Measurements from ENCODE around the gene PLVAP. TPM values are rescaled to one million over a fixed set of nuclear protein-coding genes. Genes with fewer than 3 reads are reported as not detected.
A peak's percentile ranks its signal among the peaks of the same experiment; 100 is the strongest.

The PLVAP gene
- polyA plus RNA-seq, 1 donor (not counting 4 experiments of a cell fraction or from before 2014, with no cell fraction given), result not detected

DNA sequence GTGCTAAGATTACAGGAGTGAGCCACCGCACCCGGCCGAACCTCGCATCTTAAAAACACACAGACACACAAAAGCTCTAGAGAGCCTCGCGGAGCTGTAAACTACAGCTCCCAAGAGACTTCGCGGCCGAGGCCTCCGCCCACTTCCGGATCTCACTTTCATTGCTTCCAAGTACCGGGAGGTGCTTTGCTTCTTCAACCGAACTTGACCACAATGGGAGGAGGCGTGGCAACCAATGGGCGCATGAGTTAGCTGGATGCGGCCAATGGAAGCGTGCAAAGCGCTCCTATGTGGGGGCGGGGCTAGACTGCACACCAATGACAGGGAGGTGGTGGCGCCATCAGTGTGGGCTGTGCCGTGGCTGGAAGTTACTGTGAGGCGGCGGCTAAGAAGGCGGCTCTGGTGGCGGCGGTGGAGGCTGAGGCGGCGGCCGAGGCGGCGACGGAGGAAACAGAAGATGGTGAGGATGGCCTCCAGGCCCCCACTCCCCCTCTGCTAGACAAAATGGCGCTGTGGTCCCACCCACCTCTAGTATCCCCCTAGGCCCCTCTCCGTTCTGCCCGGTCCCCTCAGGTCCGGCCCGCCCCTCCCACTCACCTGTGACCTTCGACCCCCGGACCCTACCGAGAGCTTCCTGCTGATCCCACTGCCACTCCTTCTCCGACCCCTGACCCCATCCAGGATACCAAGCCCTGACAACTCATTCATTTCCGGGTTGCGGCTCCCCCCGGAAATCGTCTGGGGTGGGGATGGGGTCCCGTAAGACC is 67.8 kb downstream of the PLVAP start, which contains the start of gene DDA1:
TSS of gene DDA1 (plus strand) at position 366 of the 767 bp plus-strand sequence. CDS start at position 458, 92 bp downstream.
- TF ChIP-seq, protein P1, sequence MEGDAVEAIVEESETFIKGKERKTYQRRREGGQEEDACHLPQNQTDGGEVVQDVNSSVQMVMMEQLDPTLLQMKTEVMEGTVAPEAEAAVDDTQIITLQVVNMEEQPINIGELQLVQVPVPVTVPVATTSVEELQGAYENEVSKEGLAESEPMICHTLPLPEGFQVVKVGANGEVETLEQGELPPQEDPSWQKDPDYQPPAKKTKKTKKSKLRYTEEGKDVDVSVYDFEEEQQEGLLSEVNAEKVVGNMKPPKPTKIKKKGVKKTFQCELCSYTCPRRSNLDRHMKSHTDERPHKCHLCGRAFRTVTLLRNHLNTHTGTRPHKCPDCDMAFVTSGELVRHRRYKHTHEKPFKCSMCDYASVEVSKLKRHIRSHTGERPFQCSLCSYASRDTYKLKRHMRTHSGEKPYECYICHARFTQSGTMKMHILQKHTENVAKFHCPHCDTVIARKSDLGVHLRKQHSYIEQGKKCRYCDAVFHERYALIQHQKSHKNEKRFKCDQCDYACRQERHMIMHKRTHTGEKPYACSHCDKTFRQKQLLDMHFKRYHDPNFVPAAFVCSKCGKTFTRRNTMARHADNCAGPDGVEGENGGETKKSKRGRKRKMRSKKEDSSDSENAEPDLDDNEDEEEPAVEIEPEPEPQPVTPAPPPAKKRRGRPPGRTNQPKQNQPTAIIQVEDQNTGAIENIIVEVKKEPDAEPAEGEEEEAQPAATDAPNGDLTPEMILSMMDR (optimal IDR thresholded peaks at IDR 0.05 in 1 of 3, IDR thresholded peaks at IDR 0.05 in 1 of 3, conservative IDR thresholded peaks at IDR 0.05 in 1 of 3; ENCODE audit: extremely low read depth in 1 of 3, insufficient read depth in 2 of 3, low read length in 3 of 3), result no peak
- TF ChIP-seq EZH2 (IDR thresholded peaks at IDR 0.05; ENCODE audit: low read length), result no peak
- H3K9ac ChIP-seq (ENCODE audit: control insufficient read depth, extremely low read depth, insufficient read depth, low read length), result peak within 1 kb of the TSS; percentile 87
- H3K27me3 ChIP-seq (ENCODE audit: control insufficient read depth, extremely low read depth, insufficient read depth, low read length), result no peaks in the 10 kb centered on the region
- H3K9me3 ChIP-seq (ENCODE audit: control insufficient read depth, low read depth, low read length), result no peaks in the 10 kb centered on the region
- H2AFZ ChIP-seq (ENCODE audit: control insufficient read depth, low read length), result peak within 1 kb of the TSS; percentile 27
- H3K27ac ChIP-seq (ENCODE audit: control insufficient read depth, insufficient read depth, low read length), result peak within 1 kb of the TSS; percentile 67
- DNase-seq (ENCODE audit: low read depth, low spot score) (peak; percentile 99), FAIRE-seq (peak; percentile 99)
- H3K4me2 ChIP-seq (ENCODE audit: control insufficient read depth, extremely low read depth, insufficient read depth, low read depth, low read length), result peak within 1 kb of the TSS; percentile 83
- dilution Hi-C loops (cut with MboI; ENCODE audit: extremely low pct_ligation_motif_present, low sequenced_read_pairs), result no loop called here
- peaks cover 9 to 12% of the 10 kb centered on the region in 2 experiments for H3K36me3 ChIP-seq (ENCODE audit: control insufficient read depth in 2 of 2, extremely low read depth in 1 of 2, insufficient read depth in 2 of 2, low read length in 2 of 2)
- peaks cover 37% of the 10 kb centered on the region for H3K4me1 ChIP-seq (ENCODE audit: control insufficient read depth, extremely low read depth, insufficient read depth, low read length)
- H4K20me1 ChIP-seq (ENCODE audit: control insufficient read depth, extremely low read depth, insufficient read depth, low read length), result peaks cover 4% of the 10 kb centered on the region
- peak within 1 kb of the TSS; percentile 83 to 97 (median 94) for H3K4me3 ChIP-seq (ENCODE audit: control insufficient read depth in 2 of 3, extremely low read depth in 1 of 3, insufficient read depth in 2 of 3, low read depth in 1 of 3, low read length in 3 of 3)
- H3K9me1 ChIP-seq (ENCODE audit: control insufficient read depth, extremely low read depth, insufficient read depth, low read length), result peaks cover 3% of the 10 kb centered on the region
- peaks cover 53% of the 10 kb centered on the region for H3K79me2 ChIP-seq (ENCODE audit: control insufficient read depth, insufficient read depth, low read length)

DNA sequence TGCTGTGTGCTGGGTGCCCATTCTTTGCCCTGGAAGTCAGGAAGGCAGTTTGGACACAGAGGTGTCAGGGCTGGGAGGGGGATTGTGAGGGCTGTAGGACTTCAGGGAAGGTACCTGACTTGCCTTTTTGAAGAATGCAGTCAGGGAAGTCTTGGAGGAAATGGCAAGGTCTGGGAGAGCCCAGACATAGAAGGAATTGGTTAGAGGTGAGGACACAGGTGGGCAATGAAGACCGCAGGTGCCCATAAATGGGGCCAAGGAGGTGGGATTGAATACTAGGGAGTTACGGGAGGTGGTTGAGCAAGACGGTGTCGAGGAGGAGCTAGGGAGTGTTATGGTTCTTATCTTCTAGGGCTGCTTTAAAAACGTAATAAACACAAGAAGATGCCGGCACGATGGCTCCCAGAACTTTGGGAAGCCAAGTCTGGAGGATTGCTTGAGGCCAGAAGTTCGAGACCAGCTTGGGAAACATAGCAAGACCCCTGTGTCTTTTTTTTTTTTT is 69.2 kb downstream of the PLVAP start:
- Histone ChIP-seq H3K36me3 (ENCODE audit: control insufficient read depth in 2 of 2, extremely low read depth in 1 of 2, insufficient read depth in 2 of 2, low read length in 2 of 2) (peaks cover 0 to 4% of the 10 kb centered on the region in 2 experiments), H2AFZ (ENCODE audit: control insufficient read depth, low read length) (no peak overlapping the region), H3K9ac (ENCODE audit: control insufficient read depth, extremely low read depth, insufficient read depth, low read length) (no peak overlapping the region), H3K9me3 (ENCODE audit: control insufficient read depth, low read depth, low read length) (no peaks in the 10 kb centered on the region), H3K79me2 (ENCODE audit: control insufficient read depth, insufficient read depth, low read length) (peaks cover 41% of the 10 kb centered on the region), H3K4me2 (ENCODE audit: control insufficient read depth, extremely low read depth, insufficient read depth, low read depth, low read length) (no peak overlapping the region), H3K4me3 (ENCODE audit: control insufficient read depth in 2 of 3, extremely low read depth in 1 of 3, insufficient read depth in 2 of 3, low read depth in 1 of 3, low read length in 3 of 3) (no peak overlapping the region), H3K27ac (ENCODE audit: control insufficient read depth, insufficient read depth, low read length) (no peak overlapping the region), H3K9me1 (ENCODE audit: control insufficient read depth, extremely low read depth, insufficient read depth, low read length) (peaks cover 3% of the 10 kb centered on the region), H3K4me1 (ENCODE audit: control insufficient read depth, extremely low read depth, insufficient read depth, low read length) (peaks cover 47% of the 10 kb centered on the region), H3K27me3 (ENCODE audit: control insufficient read depth, extremely low read depth, insufficient read depth, low read length) (no peaks in the 10 kb centered on the region), H4K20me1 (ENCODE audit: control insufficient read depth, extremely low read depth, insufficient read depth, low read length) (peaks cover 4% of the 10 kb centered on the region)
- TF ChIP-seq, protein P1 (optimal IDR thresholded peaks at IDR 0.05 in 1 of 3, IDR thresholded peaks at IDR 0.05 in 1 of 3, conservative IDR thresholded peaks at IDR 0.05 in 1 of 3; ENCODE audit: extremely low read depth in 1 of 3, insufficient read depth in 2 of 3, low read length in 3 of 3), result no peak
- no peak for TF ChIP-seq EZH2 (IDR thresholded peaks at IDR 0.05; ENCODE audit: low read length)
- FAIRE-seq, result no peak
- dilution Hi-C loops (cut with MboI; ENCODE audit: extremely low pct_ligation_motif_present, low sequenced_read_pairs), result no loop called here
- no peak for DNase-seq (ENCODE audit: low read depth, low spot score)

All from keratinocyte (primary cell).